Endothelial cell of umbilical vein (primary cell): Measurements from ENCODE around the gene ANKMY1. TPM values are rescaled to one million over a fixed set of nuclear protein-coding genes. Genes with fewer than 3 reads are reported as not detected.

ENCODE experiments used
- BruUV-seq: library from RNA; stranded (reverse); fragments of 400-500 nt; replicated peaks from 2 replicates; lab custom pipeline; 2021; lab: Mats Ljungman, UMichigan
- CTCF ChIA-PET: fragments of 300-600, 350-600 bp; sonication (Branson Sonifier 250); formaldehyde crosslinking; loops from one replicate; lab custom pipeline; 2021; ENCODE audit warnings: antibody characterized with exemption, inconsistent platforms; lab: Charles Lee
- POLR2A ChIA-PET: fragments of 300-600, 350-600 bp; sonication (Branson Sonifier 250); formaldehyde crosslinking; loops from one replicate; lab custom pipeline; 2021; ENCODE audit warnings: antibody characterized with exemption, inconsistent platforms; lab: Charles Lee
- DNase-seq: peaks from one replicate; pipeline ENCODE4 v3.0.0-alpha.2; 2011; ENCODE audit warnings: low read depth, low spot score
- FAIRE-seq: peaks from 2 replicates; lab custom pipeline; 2011; peaks lifted over from hg19 to GRCh38; lab: Jason Lieb, UNC
- H2AFZ ChIP-seq: 2 replicates; pipeline ENCODE4 v1.6.0; 2012; ENCODE audit warnings: low read depth, low read length, control low read depth, inconsistent platforms
- H3K27ac ChIP-seq: 2 replicates; pipeline ENCODE4 v1.5.1; 2011; ENCODE audit warnings: low read depth, mild to moderate bottlenecking, control low read depth, low read length, moderate library complexity; ENCODE audit not compliant: insufficient read depth
- H3K27me3 ChIP-seq, 2 experiments: 2 replicates each; pipeline versions ENCODE4 v1.6.0 to v1.6.1; 2011; ENCODE audit warnings: low read length in 2 of 2, mixed read lengths in 1 of 2; ENCODE audit not compliant: control insufficient read depth in 2 of 2, insufficient read depth in 2 of 2
- H3K36me3 ChIP-seq, 2 experiments: 2 replicates in 1 of 2; 3 replicates in 1 of 2; pipeline ENCODE4 v1.5.1; 2011; ENCODE audit warnings: low read length in 2 of 2, mild to moderate bottlenecking in 1 of 2, moderate library complexity in 1 of 2; ENCODE audit not compliant: control insufficient read depth in 2 of 2, insufficient read depth in 2 of 2; ENCODE audit errors: extremely low read depth in 1 of 2
- H3K4me1 ChIP-seq: 3 replicates; pipeline ENCODE4 v1.5.1; 2011; ENCODE audit warnings: mild to moderate bottlenecking, low read length; ENCODE audit not compliant: control insufficient read depth, insufficient read depth; ENCODE audit errors: extremely low read depth
- H3K4me2 ChIP-seq: 2 replicates; pipeline ENCODE4 v1.6.1; 2011; ENCODE audit warnings: low read length, control low read depth, mixed read lengths; ENCODE audit not compliant: insufficient read depth
- H3K4me3 ChIP-seq, 3 experiments: fragments of 200-600 bp in 1 of 3; sonication (generic), shearing (Covaris generic) in 1 of 3; replicated peaks in 1 of 3; 2 replicates each; pipeline ENCODE4 v1.5.1; 2011 to 2016; ENCODE audit warnings: control low read depth in 3 of 3, low read length in 3 of 3, mild to moderate bottlenecking in 2 of 3, inconsistent platforms in 1 of 3, low read depth in 1 of 3, moderate library complexity in 1 of 3; ENCODE audit not compliant: insufficient read depth in 1 of 3
- H3K79me2 ChIP-seq: 2 replicates; pipeline ENCODE4 v1.6.0; 2012; ENCODE audit warnings: low read length, inconsistent platforms; ENCODE audit not compliant: control insufficient read depth, insufficient read depth
- H3K9ac ChIP-seq: replicated peaks from 2 replicates; pipeline ENCODE3; 2011; ENCODE audit warnings: low read length, control low read depth; ENCODE audit not compliant: insufficient read depth; ENCODE audit errors: extremely low read depth
- H3K9me1 ChIP-seq: replicated peaks from 3 replicates; pipeline ENCODE4 v1.6.0; 2011; ENCODE audit warnings: mild to moderate bottlenecking, low read length; ENCODE audit not compliant: control insufficient read depth, insufficient read depth; ENCODE audit errors: extremely low read depth
- H3K9me3 ChIP-seq: replicated peaks from 2 replicates; pipeline ENCODE4 v1.5.1; 2012; ENCODE audit warnings: low read length, inconsistent platforms; ENCODE audit not compliant: control insufficient read depth, insufficient read depth
- H4K20me1 ChIP-seq: replicated peaks from 2 replicates; pipeline ENCODE3; 2011; ENCODE audit warnings: mild to moderate bottlenecking, low read length; ENCODE audit not compliant: control insufficient read depth, insufficient read depth; ENCODE audit errors: extremely low read depth
- EZH2 ChIP-seq: IDR thresholded peaks from 2 replicates; pipeline ENCODE4 v1.6.1; 2012; ENCODE audit warnings: borderline replicate concordance, low read depth, mild to moderate bottlenecking, moderate library complexity, low read length, inconsistent platforms; ENCODE audit not compliant: severe bottlenecking
- FOS ChIP-seq: IDR thresholded peaks from 2 replicates; pipeline ENCODE4 v1.6.1; 2011; ENCODE audit warnings: mild to moderate bottlenecking, low read length, moderate library complexity, borderline replicate concordance; ENCODE audit not compliant: insufficient read depth
- GATA2 ChIP-seq: IDR thresholded peaks from 2 replicates; pipeline ENCODE4 v1.7.0; 2011; ENCODE audit warnings: low read depth, mild to moderate bottlenecking, moderate library complexity, mixed read lengths, low read length; ENCODE audit not compliant: insufficient read length, insufficient read depth
- JUN ChIP-seq: IDR thresholded peaks from 2 replicates; pipeline ENCODE4 v1.6.1; 2011; ENCODE audit warnings: borderline replicate concordance, low read depth; ENCODE audit not compliant: insufficient read length, insufficient read depth
- MAX ChIP-seq: IDR thresholded peaks from 2 replicates; pipeline ENCODE4 v1.6.1; 2011; ENCODE audit not compliant: insufficient read depth, insufficient read length
- MYC ChIP-seq: IDR thresholded peaks from one replicate; pipeline ENCODE4 v1.6.1; 2011; ENCODE audit warnings: mild to moderate bottlenecking, low read depth, low read length
- POLR2A ChIP-seq: IDR thresholded peaks from 2 replicates; pipeline ENCODE4 v1.6.1; 2012; ENCODE audit warnings: low read depth, mild to moderate bottlenecking, control low read depth, low read length
- POLR2AphosphoS5 ChIP-seq: IDR thresholded peaks from 2 replicates; pipeline ENCODE4 v1.6.1; 2012; ENCODE audit warnings: low read depth, mild to moderate bottlenecking, control low read depth, low read length, moderate library complexity; ENCODE audit not compliant: insufficient read depth
- dilution Hi-C: fragments of 300-500 bp; cut with MboI; formaldehyde crosslinking; loops from one replicate; pipeline ENCODE4 v1.15.0; 2019; ENCODE audit warnings: low sequenced_read_pairs; ENCODE audit not compliant: extremely low pct_ligation_motif_present
- intact Hi-C: fragments of 100-400 bp; cut with micrococcal nuclease; formaldehyde crosslinking; loops from one replicate; pipeline ENCODE4 v1.10.0; 2022
- polyA plus RNA-seq, 4 experiments: library from polyadenylated mRNA; depleted of rRNA in 3 of 4; stranded (reverse) in 3 of 4; unstranded in 1 of 4; fragments of >200 nt; gene quantifications; 2 replicates each; pipeline versions ENCODE4 v1.2.1 to v1.2.3, GENCODE V29; 2011 to 2012; ENCODE audit warnings: missing spikeins in 1 of 4
- total RNA-seq: library from RNA; stranded (reverse); gene quantifications from 2 replicates; pipeline ENCODE4 v1.2.3, GENCODE V29; 2021
- TF ChIP-seq, protein P1 (sequence below), 2 donors: IDR thresholded peaks; 1 replicate in 1 of 2; 2 replicates in 1 of 2; pipeline ENCODE4 v1.5.1; 2011; ENCODE audit warnings: low read length in 2 of 2, mild to moderate bottlenecking in 2 of 2, moderate library complexity in 2 of 2, control low read depth in 1 of 2, inconsistent platforms in 1 of 2, low read depth in 1 of 2; ENCODE audit not compliant: insufficient read depth in 1 of 2; ENCODE audit errors: extremely low read depth in 1 of 2

ANKMY1 gene
- total and polyA plus RNA-seq, 2 donors (not counting 3 experiments of a cell fraction or from before 2014, with no cell fraction given) = 9.0 to 16.0 TPM

- intact Hi-C loops (no loop called here), dilution Hi-C loops (no loop called here)
- Histone ChIP-seq H3K4me3 (no peak overlapping the region), H3K79me2 (no peaks in the 10 kb centered on the region), H3K4me1 (no peaks in the 10 kb centered on the region), H3K9me3 (no peaks in the 10 kb centered on the region), H3K27ac (no peak overlapping the region), H3K9me1 (no peaks in the 10 kb centered on the region), H3K4me2 (no peak overlapping the region), H4K20me1 (no peaks in the 10 kb centered on the region), H3K9ac (no peak overlapping the region), H2AFZ (no peak overlapping the region), H3K27me3 (no peaks in the 10 kb centered on the region), H3K36me3 (no peaks in the 10 kb centered on the region)
- TF ChIP-seq MAX (no peak), POLR2AphosphoS5 (no peak), MYC (no peak), JUN (no peak)
- POLR2A ChIA-PET = no interaction called here
- FAIRE-seq = no peak
- CTCF ChIA-PET = interaction anchor here (1.7 kb wide), 1 partner anchor 14 kb away, joined by 4 read pairs; no protein-coding TSS in a partner anchor
- no peak for DNase-seq
- BruUV-seq = no TSS peak
Measured at GRCh38 chr2:240499309-240500301, 58.2 kb downstream of the ANKMY1 start.

GRCh38 chr2:240498958-240499260 lies 58.9 kb downstream of the ANKMY1 start:
- POLR2A ChIA-PET = no interaction called here
- FAIRE-seq = no peak
- H4K20me1 ChIP-seq = no peaks in the 10 kb centered on the region
- no peak overlapping the region for H3K27ac ChIP-seq
- no peaks in the 10 kb centered on the region for H3K36me3 ChIP-seq
- no peaks in the 10 kb centered on the region for H3K9me1 ChIP-seq
- no peaks in the 10 kb centered on the region for H3K9me3 ChIP-seq
- H3K4me3 ChIP-seq = no peak overlapping the region
- dilution Hi-C loops (no loop called here), intact Hi-C loops (no loop called here)
- CTCF ChIA-PET = interaction anchor here (1.7 kb wide), 1 partner anchor 15 kb away, joined by 4 read pairs; no protein-coding TSS in a partner anchor
- H2AFZ ChIP-seq = no peak overlapping the region
- DNase-seq = no peak
- H3K27me3 ChIP-seq = no peaks in the 10 kb centered on the region
- no peaks in the 10 kb centered on the region for H3K4me1 ChIP-seq
- BruUV-seq = no TSS peak
- TF ChIP-seq FOS (no peak), EZH2 (no peak), GATA2 (no peak), MAX (no peak), POLR2A (no peak), JUN (no peak), MYC (no peak), POLR2AphosphoS5 (no peak)
- TF ChIP-seq, protein P1, sequence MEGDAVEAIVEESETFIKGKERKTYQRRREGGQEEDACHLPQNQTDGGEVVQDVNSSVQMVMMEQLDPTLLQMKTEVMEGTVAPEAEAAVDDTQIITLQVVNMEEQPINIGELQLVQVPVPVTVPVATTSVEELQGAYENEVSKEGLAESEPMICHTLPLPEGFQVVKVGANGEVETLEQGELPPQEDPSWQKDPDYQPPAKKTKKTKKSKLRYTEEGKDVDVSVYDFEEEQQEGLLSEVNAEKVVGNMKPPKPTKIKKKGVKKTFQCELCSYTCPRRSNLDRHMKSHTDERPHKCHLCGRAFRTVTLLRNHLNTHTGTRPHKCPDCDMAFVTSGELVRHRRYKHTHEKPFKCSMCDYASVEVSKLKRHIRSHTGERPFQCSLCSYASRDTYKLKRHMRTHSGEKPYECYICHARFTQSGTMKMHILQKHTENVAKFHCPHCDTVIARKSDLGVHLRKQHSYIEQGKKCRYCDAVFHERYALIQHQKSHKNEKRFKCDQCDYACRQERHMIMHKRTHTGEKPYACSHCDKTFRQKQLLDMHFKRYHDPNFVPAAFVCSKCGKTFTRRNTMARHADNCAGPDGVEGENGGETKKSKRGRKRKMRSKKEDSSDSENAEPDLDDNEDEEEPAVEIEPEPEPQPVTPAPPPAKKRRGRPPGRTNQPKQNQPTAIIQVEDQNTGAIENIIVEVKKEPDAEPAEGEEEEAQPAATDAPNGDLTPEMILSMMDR (IDR thresholded peaks at IDR 0.05; ENCODE audit: extremely low read depth in 1 of 2, insufficient read depth in 1 of 2, low read depth in 1 of 2, low read length in 2 of 2) = no peak
- no peak overlapping the region for H3K4me2 ChIP-seq
- no peak overlapping the region for H3K9ac ChIP-seq
- no peaks in the 10 kb centered on the region for H3K79me2 ChIP-seq
